Left lobe of liver (tissue), 2 donors: Measurements from ENCODE around the gene AKT3. TPM values are rescaled to one million over a fixed set of nuclear protein-coding genes. Genes with fewer than 3 reads are reported as not detected.
"Not testable (repeated sequence)": the region's sequence is repeated elsewhere in the genome, so short reads cannot be mapped to it uniquely, and the experiment has no call there.

ENCODE experiments used
- ATAC-seq: fragments of 200-7000 bp; cut with Tn5 transposase; one replicate; pipeline ENCODE4 v1.9.1; 2020; ENCODE audit warnings: mild to moderate bottlenecking, moderate library complexity
- DNase-seq: peaks from one replicate; pipeline ENCODE4 v3.0.0-alpha.2; 2020; ENCODE audit warnings: low spot score
- total RNA-seq: library from RNA; stranded (reverse); gene quantifications from one replicate; pipeline ENCODE4 v1.2.1, GENCODE V29; 2021
- donor health status: DM: no; HTN: no; CAD: no; lungs with moderate emphysema.
- donor health status: DM: no; HTN: yes; CAD: no.

Gene AKT3
- 7.5 TPM for total RNA-seq

DNA sequence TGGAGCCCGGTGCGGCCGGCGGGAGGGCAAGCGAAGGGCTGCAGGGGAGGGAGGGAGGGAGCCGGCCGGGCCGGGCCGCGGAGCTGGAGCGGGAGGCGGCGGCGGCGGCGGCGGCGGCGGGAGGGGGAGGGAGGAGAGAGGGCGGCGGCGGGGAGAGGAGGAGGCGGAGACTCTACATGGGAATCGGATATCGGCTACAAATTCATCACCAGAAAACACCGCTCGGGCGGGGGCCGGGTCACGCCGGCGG lies at the start of gene AKT3:
AKT3 (minus strand) TSS at position 42 of the 250 bp plus-strand sequence. CDS start 7,073 bp downstream, outside the sequence.
- ATAC-seq = peak; percentile 86
- no peak for DNase-seq

- ATAC-seq (no peak), DNase-seq (no peak)
These were observed 48.2 kb upstream of the AKT3 start for GRCh38 chr1:243898278-243898677.

DNA sequence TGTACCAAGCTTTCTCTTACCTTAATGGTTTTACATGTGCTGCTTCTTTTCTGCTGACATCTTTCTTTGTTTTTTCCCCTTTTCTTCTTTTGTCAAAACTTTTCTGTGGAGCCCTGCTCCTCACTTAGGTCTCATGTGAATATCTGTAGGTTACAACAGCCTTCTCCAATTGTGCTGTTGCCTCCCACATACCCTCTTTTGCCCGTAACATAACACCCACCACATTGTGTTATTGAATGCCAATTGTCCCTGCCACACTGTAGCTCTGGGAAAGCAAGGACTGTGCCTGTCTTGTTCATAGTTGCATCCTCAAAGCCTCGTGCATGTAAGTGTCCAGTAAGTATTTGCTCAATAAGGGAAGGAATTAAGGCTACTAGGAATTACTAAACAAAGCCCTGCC lies 46.3 kb upstream of the AKT3 start:
- no peak for DNase-seq
- no peak for ATAC-seq

- ATAC-seq (no peak), DNase-seq (no peak)
These were observed 42.4 kb upstream of the AKT3 start for GRCh38 chr1:243892456-243892855.

DNA sequence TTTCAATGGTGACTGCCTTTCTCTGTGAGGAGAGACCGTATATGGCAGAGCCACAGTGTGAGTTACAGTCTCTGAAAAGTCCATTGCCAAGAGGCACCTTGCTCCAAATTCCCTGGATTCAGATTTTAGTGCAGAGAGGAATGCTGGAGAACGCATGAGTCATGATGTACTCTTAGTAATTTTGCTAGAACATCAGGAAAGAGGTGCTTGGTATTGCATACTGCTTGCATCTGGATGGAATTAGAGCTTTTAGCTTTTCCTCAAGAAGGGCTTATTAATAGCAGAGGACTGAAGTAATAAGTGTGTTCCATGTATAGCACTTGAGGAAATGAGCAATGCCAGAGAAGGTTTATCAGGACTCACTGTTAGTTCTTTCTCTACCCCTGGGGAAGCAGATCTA lies 40.5 kb upstream of the AKT3 start:
- no peak for ATAC-seq
- DNase-seq = no peak

GRCh38 chr1:243885806-243886205 lies 35.8 kb upstream of the AKT3 start:
- DNase-seq (no peak), ATAC-seq (no peak)

DNA sequence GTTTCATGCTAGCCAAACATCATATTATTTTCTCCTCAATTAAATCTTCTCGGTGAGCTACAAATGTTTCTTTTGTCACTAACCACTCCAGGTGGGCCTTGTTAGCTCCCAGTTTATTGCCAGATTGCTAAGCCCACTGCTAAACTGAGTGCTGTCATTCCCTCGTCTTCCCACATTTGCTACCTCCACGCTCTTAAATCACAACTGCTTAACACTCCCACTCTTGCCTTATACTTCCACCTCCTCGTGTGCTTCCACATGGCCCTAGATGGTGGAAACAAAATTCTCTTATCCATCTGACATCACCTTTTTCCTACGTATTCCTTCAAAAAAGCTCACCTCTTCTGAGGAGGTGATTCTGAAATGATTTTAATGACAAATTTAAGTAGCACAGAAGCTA lies 34.6 kb upstream of the AKT3 start:
- DNase-seq (no peak), ATAC-seq (no peak)

- DNase-seq = no peak
- ATAC-seq = no peak
These were observed 33.5 kb upstream of the AKT3 start for GRCh38 chr1:243883551-243883950.

- no peak for DNase-seq
- ATAC-seq = no peak
These were observed 32.2 kb upstream of the AKT3 start for GRCh38 chr1:243882276-243882675.

GRCh38 chr1:243877058-243877457 lies 27.0 kb upstream of the AKT3 start:
- DNase-seq, ATAC-seq: not testable (repeated sequence)

GRCh38 chr1:243855616-243856318 lies 5.7 kb upstream of the AKT3 start:
- ATAC-seq (no peak), DNase-seq (no peak)

DNA sequence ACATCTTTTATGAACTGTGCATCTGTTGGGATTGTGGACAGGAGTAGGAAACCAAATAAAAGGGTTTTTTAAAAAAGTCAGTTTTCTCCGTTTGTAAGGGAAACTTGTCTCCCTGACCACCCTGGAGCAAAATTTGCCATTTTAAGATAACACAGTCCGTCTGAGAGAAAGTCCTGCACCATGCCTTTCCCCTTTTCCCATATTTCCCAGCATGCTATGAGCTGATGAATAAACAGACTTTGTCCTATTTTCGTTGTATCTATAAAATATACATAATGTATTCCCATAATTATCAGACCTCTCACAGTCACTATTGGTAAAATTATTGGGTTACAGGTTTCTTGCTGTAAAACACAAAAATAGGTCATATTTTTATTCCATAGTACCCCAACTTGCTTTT lies 1.7 kb upstream of the AKT3 start:
- no peak for DNase-seq
- ATAC-seq = no peak

DNA sequence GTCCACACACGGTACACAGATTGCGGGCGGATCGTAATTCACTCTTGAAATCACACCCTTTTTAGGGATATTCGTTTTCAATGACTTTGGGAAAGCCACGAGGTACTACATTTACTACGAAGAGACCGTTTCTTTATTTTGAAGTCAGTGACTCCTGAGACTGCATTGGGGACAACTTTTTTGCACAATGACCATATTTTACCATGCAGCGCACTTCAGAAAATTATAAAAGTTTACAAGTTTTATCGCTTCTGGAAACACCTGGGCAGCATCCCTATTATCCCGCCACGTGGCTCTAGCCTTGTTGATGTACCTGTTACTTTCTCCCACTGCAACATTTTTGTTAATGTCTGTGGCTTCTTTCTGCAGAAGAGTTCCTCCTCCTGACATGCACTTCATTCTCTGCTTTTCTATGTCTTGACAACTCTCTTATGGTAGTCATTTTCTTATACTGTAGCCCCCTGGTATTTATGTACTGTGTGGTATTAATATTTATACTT lies 1.3 kb upstream of the AKT3 start:
- ATAC-seq (no peak), DNase-seq (no peak)

DNA sequence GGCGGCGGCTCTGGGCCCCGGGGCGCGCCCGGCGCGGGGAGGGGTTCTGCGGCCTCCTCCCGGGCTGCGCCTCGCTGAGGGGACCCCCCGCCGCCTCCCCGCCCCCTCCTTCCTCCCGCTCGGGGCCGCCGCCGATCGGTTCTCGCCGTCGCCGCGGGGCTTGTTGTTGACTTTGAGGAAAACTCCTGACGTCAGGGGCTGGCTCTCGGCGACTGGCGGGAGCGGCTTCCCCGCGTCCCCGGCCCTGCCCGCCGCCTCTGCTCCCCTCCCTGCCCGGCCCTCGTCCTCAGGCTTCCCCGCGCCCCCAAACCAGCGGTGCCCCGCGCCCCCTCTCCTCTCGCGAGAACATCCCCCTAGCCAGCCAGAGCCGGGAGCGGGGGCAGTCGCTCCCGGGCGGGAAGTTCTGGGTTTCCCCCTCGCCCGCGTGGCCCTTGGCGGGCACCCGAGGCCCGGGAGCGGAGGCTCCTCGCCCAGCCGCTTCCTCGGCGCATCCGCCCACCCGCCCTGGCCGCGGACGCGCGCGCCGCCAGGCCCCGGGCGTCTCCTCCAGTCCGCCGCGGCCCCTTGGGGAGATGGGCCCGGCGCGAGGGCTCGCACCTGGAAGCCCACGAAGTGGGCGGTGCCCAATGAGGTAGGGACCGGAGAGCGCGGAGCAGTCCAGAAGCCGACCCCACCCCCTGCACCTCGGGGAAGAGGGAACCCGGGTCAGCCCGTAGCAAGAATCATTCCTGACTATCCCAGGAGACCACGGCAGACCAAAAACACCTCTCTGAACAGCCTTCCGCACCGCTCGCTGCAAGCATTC lies 611 bp upstream of the AKT3 start:
- peak; percentile 67 for ATAC-seq

DNA sequence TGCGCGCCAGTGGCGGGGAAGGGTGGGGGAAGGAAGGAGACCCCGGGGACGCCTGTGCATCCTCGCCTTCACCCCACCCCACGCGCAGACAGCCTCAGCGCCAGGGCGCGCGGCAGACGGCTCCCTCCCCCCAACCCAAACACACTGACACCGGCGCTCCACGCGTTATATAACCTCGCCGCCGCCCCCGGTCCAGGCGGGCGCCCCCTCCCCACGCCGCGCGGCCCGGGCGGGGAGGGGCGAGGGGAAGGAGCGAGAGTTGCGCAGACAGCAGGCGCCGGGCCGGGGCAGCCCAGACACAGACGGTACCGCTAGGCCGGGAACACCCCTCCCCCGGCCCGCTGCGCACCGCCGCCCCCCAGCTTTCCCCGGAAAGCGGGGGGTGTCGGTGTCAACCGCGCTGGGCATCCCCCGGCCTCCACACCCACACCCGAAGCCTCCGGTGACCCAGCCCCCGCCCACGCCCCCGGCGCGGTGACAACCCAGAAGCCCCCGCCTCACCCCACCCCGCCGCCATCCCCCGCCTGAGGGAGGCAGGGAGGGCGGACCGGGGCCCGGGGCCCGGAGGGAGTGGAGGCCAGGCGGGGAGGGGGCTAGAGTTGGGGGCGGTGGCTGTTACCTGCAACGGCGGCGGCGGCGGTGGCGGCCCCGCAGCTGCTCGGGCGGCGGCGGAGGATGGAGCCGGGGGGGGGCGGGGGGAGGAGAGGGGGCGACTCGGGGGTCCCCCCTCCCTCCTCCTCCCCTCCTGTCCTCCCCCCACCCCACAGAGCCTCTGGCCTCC lies 432 bp downstream of the AKT3 start:
- ATAC-seq (peak; percentile 27), DNase-seq (no peak)

More for the DNA sequence above, 611 bp upstream of the AKT3 start:
- DNase-seq = peak; percentile 69

DNA sequence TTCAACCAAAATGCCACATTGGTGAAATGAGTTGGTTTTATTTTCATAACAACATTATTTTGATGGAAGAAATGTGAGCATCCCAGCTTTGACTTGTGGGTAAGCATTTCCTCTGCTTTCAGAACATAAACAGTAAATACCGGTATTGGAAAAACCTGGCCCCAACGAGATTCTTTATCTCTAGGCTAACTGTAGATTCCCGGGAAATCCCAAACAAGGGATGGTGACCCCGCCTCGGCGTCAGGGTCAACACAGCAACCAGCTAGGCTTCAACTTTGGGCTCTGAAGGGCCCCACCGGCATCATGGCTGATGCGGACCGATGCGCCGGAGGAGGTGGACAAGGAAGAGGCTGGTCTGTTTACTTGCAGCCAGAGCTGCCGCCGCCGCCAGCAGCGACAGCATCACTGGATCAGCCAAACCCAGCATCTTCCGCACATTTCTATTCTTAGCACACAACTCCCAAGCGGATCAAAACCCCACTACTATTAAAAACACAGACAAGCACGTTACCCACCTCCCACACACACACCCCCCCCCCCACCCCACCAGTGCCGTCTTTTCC lies 1.1 kb downstream of the AKT3 start:
- ATAC-seq = peak; percentile 34
- peak; percentile 47 for DNase-seq

DNA sequence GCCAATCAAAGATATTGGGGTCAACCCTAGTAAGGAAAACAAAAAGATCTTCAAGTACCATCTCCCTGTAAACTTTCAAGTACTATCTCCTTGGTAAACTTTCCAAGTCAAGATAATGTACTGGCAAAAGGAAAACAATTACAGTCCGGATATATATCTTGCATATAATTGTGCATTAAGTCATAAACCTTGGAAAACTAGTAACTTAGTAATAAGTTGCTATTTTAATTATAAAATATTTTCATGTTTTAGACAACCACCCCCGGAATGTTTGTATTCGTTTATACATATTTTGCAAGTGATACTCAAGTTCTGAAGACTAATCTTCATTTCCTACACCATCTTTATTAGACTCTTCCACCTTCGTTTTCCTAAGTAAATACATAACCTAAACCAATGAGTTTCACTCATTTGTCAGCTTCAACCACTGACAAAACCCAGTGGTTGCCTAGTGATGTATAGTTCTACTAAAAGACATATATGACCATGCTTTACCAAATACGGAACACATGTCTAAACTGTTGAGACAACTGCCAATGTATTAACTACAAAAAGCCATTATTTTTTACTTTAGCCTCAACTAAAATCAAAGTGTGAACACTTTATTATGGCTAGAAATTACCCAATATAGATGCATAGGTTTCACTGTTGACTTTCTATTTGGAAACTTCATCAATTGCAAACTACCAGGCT lies 1.7 kb downstream of the AKT3 start:
- ATAC-seq (no peak), DNase-seq (no peak)

- DNase-seq (no peak), ATAC-seq (no peak)
These were observed 3.3 kb downstream of the AKT3 start for GRCh38 chr1:243846761-243847160.

GRCh38 chr1:243845888-243846287 lies 4.2 kb downstream of the AKT3 start:
- no peak for DNase-seq
- no peak for ATAC-seq

DNA sequence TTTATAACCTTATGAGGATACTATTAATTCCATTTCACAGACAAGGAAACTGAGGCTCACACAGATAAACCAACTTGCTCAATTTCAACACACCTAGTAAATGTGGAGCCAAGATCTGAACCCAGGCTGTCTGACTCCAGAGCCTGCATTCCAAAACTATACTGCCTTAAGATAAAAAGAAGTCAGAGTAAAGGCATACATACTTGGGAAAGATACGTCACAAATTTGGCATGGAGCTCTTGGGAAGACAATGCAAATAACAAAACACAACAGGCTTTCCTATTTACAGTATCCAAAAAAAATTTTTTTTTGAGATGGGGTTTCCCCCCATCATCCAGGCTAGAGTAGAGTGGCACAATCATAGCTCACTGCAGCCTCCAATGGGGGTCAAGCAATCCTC lies 5.9 kb downstream of the AKT3 start:
- DNase-seq = no peak
- no peak for ATAC-seq
